HG02840 (cell line): ENCODE measurements around the gene SYK.
"Not testable (repeated sequence)": the region's sequence is repeated elsewhere in the genome, so short reads cannot be mapped to it uniquely, and the experiment has no call there.

ENCODE experiments used
- ATAC-seq: cut with Tn5 transposase; IDR thresholded peaks from one replicate; pipeline ENCODE4 v1.9.1; 2021; ENCODE audit warnings: mild to moderate bottlenecking, moderate library complexity, moderate number of reproducible peaks; ENCODE audit not compliant: unreplicated experiment, low FRiP score

SYK gene

GRCh38 chr9:90820406-90820805, 18.8 kb downstream of the SYK start:
- ATAC-seq = not testable (repeated sequence)

GRCh38 chr9:90821236-90821635, 19.6 kb downstream of the SYK start:
- ATAC-seq = not testable (repeated sequence)

DNA sequence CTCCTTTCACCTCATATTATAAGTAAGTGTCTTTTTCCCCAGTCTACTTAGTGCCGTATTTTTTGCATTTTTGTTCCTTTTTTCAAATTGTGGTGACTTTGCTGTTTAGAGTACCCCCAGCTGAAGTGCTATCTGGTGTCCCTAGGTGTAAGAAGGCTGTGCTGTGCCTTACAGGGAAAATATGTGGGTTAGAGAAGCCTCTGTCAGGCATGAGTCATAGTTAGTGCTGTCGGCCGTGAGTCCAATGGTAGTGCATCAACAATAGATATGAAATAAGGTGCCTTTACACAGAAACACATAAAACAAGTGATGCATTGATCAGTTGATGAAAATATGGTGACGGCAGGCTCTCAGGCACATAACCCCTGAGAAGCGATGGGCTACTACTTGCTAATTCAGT, 20.1 kb downstream of the SYK start:
- no peak for ATAC-seq

DNA sequence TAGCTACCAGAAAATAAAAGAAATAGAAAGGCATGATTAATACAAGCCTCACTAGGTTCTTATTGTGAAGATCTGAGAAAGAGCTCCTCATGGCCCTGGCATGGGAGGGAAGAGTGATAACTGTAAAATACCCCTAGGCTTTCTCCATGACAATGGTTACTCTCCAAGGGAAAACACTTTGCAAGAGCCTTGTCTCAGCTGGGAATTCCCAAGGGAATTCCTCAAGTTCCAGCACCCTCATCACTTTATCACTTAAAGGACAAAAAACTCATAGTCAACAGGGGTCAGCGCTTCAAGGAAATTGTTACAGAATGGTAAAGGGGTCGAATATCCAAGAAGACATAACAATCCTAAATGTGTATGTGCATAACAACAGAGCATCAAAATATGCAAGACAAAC, 21.2 kb downstream of the SYK start:
- ATAC-seq = no peak

GRCh38 chr9:90825586-90825985, 24.0 kb downstream of the SYK start:
- ATAC-seq = no peak

DNA sequence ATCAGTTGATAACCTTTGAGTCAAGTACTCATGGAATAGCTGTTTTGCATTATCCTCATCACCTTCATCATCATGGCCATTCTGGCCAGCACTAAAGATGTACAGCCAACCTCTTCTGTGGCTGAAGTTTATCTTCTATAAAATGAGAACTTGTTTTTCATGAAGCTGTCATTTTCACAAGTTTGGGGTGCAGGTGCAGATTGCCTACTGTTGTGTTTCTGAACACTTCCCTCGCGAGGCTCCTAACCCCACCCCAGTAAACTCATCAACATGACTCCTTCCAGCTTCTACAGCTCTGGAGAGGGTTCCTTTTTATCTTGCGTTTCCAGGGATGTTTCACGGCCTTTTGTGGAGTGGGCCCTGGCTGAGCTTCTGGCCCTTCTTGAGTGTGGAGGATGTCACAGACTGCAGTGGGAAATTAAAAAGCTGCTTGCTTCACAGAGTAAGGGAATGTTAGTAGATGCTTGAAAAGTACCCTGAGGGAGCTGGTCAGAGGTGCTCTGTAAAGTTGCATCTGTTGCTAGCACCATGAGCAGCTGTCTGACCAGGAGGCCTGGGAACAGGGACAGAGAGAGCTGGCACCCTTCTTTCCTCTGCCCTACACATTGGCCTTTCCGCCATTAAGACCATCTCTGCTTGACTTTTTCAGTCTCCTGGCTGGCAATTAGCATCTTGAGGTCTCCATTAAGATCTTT, 24.9 kb downstream of the SYK start:
- ATAC-seq = no peak

- ATAC-seq = peak; percentile 50
These were observed 25.7 kb downstream of the SYK start for GRCh38 chr9:90827181-90827871.

GRCh38 chr9:90830051-90830450, 28.4 kb downstream of the SYK start:
- ATAC-seq = no peak

DNA sequence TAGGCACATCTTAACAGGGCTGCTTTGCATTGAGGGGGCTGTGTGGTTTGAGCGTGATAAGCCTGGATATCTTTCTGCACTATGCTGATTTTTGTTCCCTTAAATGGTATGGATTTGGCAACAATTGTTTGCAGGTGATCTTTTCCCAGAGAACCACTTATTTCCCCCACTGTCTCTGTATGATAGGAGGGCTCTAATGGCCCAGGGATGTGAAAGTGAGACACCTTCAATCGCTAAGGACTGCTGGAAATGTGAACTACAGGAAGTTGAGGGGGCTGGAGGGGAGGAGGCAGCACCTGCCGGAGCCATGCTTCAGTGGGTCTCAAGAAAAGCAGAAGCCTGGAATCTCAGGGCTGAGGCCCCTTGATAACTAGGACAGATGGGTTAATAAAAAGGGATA, 29.4 kb downstream of the SYK start:
- ATAC-seq = peak; percentile 47

DNA sequence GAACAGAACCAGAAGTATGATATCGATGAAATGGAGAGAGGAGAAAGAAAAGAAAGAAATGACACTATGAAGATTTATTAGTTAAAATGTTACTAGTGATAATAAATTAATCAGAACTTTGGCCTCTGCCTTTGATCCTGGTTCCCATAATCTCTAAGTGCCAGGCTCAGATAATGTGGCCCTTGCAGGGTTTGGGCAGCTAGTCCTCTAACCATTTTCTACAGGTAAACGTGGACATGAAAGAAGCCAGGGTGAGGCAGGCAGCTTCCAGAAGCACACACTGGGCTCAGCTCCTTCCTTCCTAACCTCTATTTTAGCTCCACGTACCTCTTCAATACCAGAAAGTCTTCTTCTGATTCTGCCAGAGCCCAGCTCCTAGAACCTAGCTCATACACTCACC, 30.6 kb downstream of the SYK start:
- no peak for ATAC-seq

DNA sequence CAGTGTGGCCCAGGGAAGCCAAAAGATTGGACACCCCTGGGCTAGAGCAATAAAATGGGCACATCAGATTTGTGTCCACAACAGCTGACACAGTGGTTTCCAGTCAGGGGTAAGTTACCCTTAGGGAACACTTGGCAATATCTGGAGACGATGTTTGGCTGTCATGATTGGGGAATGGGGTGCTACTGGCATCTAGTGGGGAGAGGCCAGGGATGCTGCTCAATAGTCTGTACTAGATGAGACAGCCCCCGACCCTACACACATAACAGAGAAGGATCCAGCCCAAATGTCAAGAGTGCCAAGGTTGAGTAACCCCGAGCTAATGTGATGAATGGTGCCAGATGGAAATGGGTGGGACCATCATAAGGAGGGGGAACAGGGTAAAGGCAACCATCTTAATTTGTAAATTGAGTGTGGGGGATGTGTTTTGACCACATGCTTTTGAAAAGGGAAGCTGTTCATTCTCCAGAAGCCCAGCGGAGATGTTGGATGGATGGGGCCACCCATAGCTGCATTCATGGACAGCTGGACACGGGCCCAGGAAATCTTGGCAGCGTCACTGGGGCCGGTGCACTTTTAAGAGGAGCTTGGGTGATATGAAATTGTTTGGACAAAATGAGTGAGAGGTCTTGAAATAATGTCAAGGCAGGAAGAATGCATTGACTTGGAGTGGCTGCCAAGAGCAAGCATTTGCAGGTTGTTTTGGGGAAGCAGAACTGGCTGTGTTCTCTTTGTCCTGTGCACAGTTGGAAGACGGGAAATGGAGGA, 33.4 kb downstream of the SYK start:
- no peak for ATAC-seq

DNA sequence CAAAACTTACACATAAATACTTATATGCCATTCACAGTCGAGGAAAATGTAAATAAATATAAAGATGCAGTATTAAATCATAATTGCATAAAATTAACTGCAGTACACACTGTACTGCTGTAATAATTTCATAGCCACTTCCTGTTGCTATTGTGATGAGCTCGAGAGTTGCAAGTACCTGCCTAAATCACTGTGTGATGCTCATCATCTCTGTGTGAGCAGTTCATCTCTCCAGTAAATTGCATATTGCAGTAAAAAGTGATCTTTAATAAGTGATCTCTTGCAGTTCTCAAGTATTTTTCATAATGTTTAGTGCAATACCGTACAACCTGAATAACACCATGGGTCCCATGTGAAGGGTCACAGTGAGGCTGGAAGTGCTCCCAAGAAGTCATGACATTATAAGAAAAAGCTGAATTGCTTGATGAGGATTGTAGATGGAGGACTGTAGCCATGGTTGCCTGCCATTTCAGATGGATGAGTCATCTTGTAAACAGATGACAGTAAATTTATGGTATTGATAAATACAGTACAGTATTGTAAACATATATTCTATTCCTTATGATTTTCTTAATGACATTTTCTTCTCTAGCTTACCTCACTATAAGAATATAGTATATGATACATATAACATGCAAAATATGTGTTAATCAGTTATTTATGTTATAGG, 34.9 kb downstream of the SYK start:
- ATAC-seq = no peak

- ATAC-seq = no peak
These were observed 36.5 kb downstream of the SYK start for GRCh38 chr9:90838098-90838497.

DNA sequence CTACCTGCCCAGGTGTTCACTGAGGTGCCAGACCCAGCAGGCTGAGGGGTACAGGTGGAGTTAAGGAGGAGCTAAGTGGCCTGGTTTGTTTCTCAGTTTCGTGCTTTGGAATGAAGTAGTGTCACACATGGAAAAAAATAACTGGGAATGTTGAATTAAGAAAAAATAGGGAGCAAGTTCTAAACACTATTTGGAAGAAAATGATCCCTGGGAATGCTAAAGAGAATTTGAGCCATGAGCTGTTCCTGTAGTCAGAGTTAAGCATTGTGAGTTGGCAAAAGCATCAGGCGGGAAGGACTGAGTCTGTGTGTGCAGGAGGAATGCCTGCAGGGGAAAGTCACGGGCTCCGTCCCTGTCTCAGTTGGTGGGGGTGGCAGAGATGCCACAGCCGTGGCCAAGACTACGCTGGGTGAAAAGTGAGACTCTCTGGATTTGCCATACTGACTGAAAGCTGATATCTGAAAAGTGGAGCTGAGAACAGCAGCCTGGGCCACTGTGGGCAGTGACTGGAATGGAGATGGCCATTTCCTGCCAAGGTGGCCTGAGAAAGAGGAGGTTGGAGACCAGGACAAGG, 37.0 kb downstream of the SYK start:
- ATAC-seq = no peak

GRCh38 chr9:90839183-90839728, 37.6 kb downstream of the SYK start:
- no peak for ATAC-seq

DNA sequence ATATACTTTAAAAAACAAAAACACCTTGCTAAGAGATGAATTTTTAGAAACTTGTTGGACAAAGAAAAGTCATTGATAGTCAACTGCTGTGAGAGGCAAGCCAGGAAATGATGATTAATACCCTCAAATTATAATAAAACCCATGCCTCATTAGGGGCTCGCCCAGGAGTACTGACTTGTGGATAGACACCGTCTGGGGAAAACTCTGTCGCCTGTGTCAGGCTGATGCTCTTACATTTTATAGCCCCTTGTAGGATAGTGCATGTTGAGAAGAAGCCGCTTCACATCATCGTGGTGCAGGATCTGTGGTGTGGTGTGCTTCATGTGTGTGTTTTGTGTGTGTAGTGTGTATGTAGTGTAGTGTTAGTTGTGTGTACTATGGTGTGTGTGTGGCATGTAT, 39.1 kb downstream of the SYK start:
- ATAC-seq = no peak

DNA sequence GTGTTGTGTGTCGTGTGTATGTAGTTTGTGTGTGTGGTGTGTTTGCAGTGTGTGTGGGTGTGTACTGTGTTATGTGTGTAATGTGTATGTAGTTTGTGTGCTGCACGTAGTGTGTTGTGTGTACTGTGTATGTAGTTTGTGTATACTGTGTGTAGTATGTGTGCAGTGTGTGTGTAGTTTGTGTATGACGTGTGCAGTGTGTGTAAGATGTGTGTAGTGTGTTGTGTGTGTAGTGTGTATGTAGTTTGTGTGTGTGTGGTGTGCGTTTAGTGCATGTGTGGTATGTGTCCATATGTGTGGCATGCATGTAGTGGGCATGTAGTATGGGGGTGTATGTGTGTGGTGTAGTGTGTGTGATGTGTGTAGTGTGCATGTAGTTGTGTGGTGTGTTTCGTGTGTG, 39.6 kb downstream of the SYK start:
- no peak for ATAC-seq

- ATAC-seq = no peak
These were observed 40.0 kb downstream of the SYK start for GRCh38 chr9:90841615-90842014.

- no peak for ATAC-seq
These were observed 40.7 kb downstream of the SYK start for GRCh38 chr9:90842176-90842777.

- ATAC-seq = no peak
These were observed 41.4 kb downstream of the SYK start for GRCh38 chr9:90842996-90843395.
